Keratinocyte (primary cell): ENCODE data around the gene TAOK1. TPM values are rescaled to one million over a fixed set of nuclear protein-coding genes. Genes with fewer than 3 reads are reported as not detected.
A peak's percentile ranks its signal among the peaks of the same experiment; 100 is the strongest.

Experiments
- DNase-seq: peaks from one replicate; pipeline ENCODE4 v3.0.0-alpha.2; 2011; ENCODE audit warnings: low read depth, missing footprints, low spot score
- FAIRE-seq: peaks from 2 replicates; lab custom pipeline; 2011; peaks lifted over from hg19 to GRCh38; lab: Jason Lieb, UNC
- H2AFZ ChIP-seq: 2 replicates; pipeline ENCODE4 v1.6.0; 2012; ENCODE audit warnings: low read length, control low read depth, inconsistent platforms; ENCODE audit not compliant: control insufficient read depth
- H3K27ac ChIP-seq: 2 replicates; pipeline ENCODE4 v1.5.1; 2011; ENCODE audit warnings: low read length; ENCODE audit not compliant: control insufficient read depth, insufficient read depth
- H3K27me3 ChIP-seq: 3 replicates; pipeline ENCODE4 v1.6.0; 2011; ENCODE audit warnings: low read length; ENCODE audit not compliant: control insufficient read depth, insufficient read depth; ENCODE audit errors: extremely low read depth
- H3K36me3 ChIP-seq, 2 experiments: 2 replicates in 1 of 2; 3 replicates in 1 of 2; pipeline ENCODE4 v1.5.1; 2011; ENCODE audit warnings: low read length in 2 of 2, mild to moderate bottlenecking in 1 of 2; ENCODE audit not compliant: control insufficient read depth in 2 of 2, insufficient read depth in 2 of 2; ENCODE audit errors: extremely low read depth in 1 of 2
- H3K4me1 ChIP-seq: 3 replicates; pipeline ENCODE4 v1.5.1; 2011; ENCODE audit warnings: low read length; ENCODE audit not compliant: control insufficient read depth, insufficient read depth; ENCODE audit errors: extremely low read depth
- H3K4me2 ChIP-seq: 3 replicates; pipeline ENCODE4 v1.6.0; 2011; ENCODE audit warnings: low read depth, low read length; ENCODE audit not compliant: control insufficient read depth, insufficient read depth; ENCODE audit errors: extremely low read depth
- H3K4me3 ChIP-seq, 3 experiments: fragments of 200-600 bp in 1 of 3; sonication (generic) in 1 of 3; 2 replicates in 2 of 3; 3 replicates in 1 of 3; pipeline ENCODE4 v1.5.1; 2011 to 2016; ENCODE audit warnings: low read length in 3 of 3, mild to moderate bottlenecking in 3 of 3, control low read depth in 2 of 3, inconsistent platforms in 1 of 3, low read depth in 1 of 3, mixed read lengths in 1 of 3, mixed run types in 1 of 3, moderate library complexity in 1 of 3; ENCODE audit not compliant: control insufficient read depth in 2 of 3, insufficient read depth in 2 of 3; ENCODE audit errors: extremely low read depth in 1 of 3
- H3K79me2 ChIP-seq: 2 replicates; pipeline ENCODE4 v1.6.0; 2012; ENCODE audit warnings: low read length; ENCODE audit not compliant: control insufficient read depth, insufficient read depth
- H3K9ac ChIP-seq: 3 replicates; pipeline ENCODE4 v1.6.0; 2011; ENCODE audit warnings: low read length; ENCODE audit not compliant: control insufficient read depth, insufficient read depth; ENCODE audit errors: extremely low read depth
- H3K9me1 ChIP-seq: 3 replicates; pipeline ENCODE4 v1.6.0; 2011; ENCODE audit warnings: low read length; ENCODE audit not compliant: control insufficient read depth, insufficient read depth; ENCODE audit errors: extremely low read depth
- H3K9me3 ChIP-seq: 2 replicates; pipeline ENCODE4 v1.5.1; 2012; ENCODE audit warnings: low read depth, low read length; ENCODE audit not compliant: control insufficient read depth
- H4K20me1 ChIP-seq: 3 replicates; pipeline ENCODE4 v1.6.0; 2011; ENCODE audit warnings: low read length; ENCODE audit not compliant: control insufficient read depth, insufficient read depth; ENCODE audit errors: extremely low read depth
- EZH2 ChIP-seq: IDR thresholded peaks from one replicate; pipeline ENCODE4 v1.6.1; 2012; ENCODE audit warnings: inconsistent platforms, mild to moderate bottlenecking, low read length, moderate library complexity
- dilution Hi-C: fragments of 300-500 bp; cut with MboI; formaldehyde crosslinking; loops from one replicate; pipeline ENCODE4 v1.7.0; 2020; ENCODE audit warnings: low sequenced_read_pairs; ENCODE audit not compliant: extremely low pct_ligation_motif_present
- polyA plus RNA-seq, 5 experiments: library from polyadenylated mRNA; depleted of rRNA in 3 of 5; stranded (reverse) in 3 of 5; stranded (forward) in 1 of 5; unstranded in 1 of 5; fragments of >200 nt; gene quantifications; 1 replicate in 1 of 5; 2 replicates in 3 of 5; 3 replicates in 1 of 5; pipeline versions ENCODE4 v1.2.1 to v1.2.3, GENCODE V29; 2011 to 2012; ENCODE audit warnings: missing spikeins in 2 of 5, low read depth in 1 of 5, low replicate concordance in 1 of 5
- TF ChIP-seq, protein P1 (sequence below), 3 experiments: IDR thresholded peaks in 1 of 3; conservative IDR thresholded peaks in 1 of 3; optimal IDR thresholded peaks in 1 of 3; 2 replicates in 2 of 3; 3 replicates in 1 of 3; pipeline versions ENCODE3 to v1.5.1; 2011; ENCODE audit warnings: low read length in 3 of 3, mild to moderate bottlenecking in 3 of 3, moderate library complexity in 2 of 3, control low read depth in 1 of 3, inconsistent platforms in 1 of 3; ENCODE audit not compliant: insufficient read depth in 2 of 3; ENCODE audit errors: extremely low read depth in 1 of 3

Gene TAOK1
- polyA plus RNA-seq, 1 donor (not counting 4 experiments of a cell fraction or from before 2014, with no cell fraction given) = 26.7 TPM

DNA sequence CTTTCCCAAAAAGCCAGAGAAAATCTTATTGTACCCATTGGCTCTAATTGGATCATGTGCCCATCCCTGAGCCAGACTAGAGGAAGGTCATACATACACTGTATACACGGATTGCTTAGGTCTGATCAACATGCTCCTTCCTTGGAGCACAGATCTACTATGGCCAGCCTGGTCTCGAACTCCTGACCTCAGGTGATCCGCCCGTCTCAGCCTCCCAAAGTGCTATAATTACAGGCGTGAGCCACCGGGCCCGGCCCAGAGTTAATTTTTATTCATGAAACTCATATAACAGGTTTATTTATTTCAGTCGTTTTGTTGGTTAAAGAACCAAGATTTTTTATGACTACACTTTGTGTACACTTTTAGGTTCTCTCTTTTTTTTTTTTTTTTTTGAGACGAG lies 1.2 kb upstream of the TAOK1 start:
- dilution Hi-C loops = no loop called here
- peaks cover 31% of the 10 kb centered on the region for H3K79me2 ChIP-seq
- H4K20me1 ChIP-seq = peaks cover 2% of the 10 kb centered on the region
- no peaks in the 10 kb centered on the region for H3K9me3 ChIP-seq
- H3K27me3 ChIP-seq = no peaks in the 10 kb centered on the region
- H3K9ac ChIP-seq = no peak overlapping the region
- H2AFZ ChIP-seq = no peak overlapping the region
- FAIRE-seq (no peak), DNase-seq (no peak)
- H3K27ac ChIP-seq = no peak overlapping the region
- no peak overlapping the region for H3K4me2 ChIP-seq
- H3K4me3 ChIP-seq = no peak overlapping the region
- TF ChIP-seq, protein P1, sequence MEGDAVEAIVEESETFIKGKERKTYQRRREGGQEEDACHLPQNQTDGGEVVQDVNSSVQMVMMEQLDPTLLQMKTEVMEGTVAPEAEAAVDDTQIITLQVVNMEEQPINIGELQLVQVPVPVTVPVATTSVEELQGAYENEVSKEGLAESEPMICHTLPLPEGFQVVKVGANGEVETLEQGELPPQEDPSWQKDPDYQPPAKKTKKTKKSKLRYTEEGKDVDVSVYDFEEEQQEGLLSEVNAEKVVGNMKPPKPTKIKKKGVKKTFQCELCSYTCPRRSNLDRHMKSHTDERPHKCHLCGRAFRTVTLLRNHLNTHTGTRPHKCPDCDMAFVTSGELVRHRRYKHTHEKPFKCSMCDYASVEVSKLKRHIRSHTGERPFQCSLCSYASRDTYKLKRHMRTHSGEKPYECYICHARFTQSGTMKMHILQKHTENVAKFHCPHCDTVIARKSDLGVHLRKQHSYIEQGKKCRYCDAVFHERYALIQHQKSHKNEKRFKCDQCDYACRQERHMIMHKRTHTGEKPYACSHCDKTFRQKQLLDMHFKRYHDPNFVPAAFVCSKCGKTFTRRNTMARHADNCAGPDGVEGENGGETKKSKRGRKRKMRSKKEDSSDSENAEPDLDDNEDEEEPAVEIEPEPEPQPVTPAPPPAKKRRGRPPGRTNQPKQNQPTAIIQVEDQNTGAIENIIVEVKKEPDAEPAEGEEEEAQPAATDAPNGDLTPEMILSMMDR (optimal IDR thresholded peaks at IDR 0.05 in 1 of 3, IDR thresholded peaks at IDR 0.05 in 1 of 3, conservative IDR thresholded peaks at IDR 0.05 in 1 of 3; ENCODE audit: extremely low read depth in 1 of 3, insufficient read depth in 2 of 3, low read length in 3 of 3) = no peak
- no peak for TF ChIP-seq EZH2
- no peaks in the 10 kb centered on the region for H3K36me3 ChIP-seq
- H3K9me1 ChIP-seq = no peaks in the 10 kb centered on the region
- peaks cover 33% of the 10 kb centered on the region for H3K4me1 ChIP-seq

DNA sequence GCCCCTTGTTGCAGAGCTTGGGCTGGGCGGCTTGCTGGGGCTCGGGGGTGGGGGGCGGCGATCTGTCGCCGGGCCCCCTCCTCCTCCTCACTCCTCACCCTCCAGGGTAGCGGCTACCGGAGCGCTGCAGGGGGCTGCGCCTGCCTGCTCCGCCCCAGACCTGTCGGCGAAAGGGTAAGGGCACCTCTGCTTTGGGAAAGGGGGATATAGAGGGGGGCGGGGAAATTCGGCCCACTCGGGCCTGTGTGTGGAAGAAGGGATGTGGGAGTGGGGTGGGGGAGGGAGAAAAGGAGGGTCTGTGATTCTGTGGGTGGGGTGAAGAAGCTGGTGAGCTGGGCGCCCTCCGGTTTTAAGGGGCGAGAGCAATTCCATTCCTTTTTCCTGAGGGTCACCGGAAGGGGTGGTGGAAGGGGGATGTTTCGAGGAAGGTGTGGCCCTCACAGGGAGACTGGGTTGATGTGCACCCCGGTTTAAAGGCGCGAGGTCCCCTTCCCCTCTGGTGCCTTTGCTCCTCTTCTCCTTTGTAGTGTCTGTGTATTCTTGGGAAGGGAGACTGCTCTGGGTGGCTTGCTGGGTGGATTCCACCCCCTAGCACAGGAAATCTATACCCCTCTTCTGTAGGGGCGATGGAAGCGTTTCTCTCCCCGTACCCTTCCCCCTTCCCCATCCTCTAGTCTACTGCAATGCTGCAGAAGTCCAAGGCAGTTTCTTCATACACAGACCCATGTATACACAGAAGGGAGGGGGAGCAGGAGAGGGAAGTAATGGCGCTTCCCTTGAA lies 878 bp downstream of the TAOK1 start:
- Histone ChIP-seq H3K9ac (peak overlapping the region; percentile 95), H3K27ac (peak overlapping the region; percentile 72), H3K4me1 (peaks cover 24% of the 10 kb centered on the region), H3K4me2 (peak overlapping the region; percentile 85), H3K36me3 (no peaks in the 10 kb centered on the region), H2AFZ (peak overlapping the region; percentile 24), H3K79me2 (peaks cover 52% of the 10 kb centered on the region), H3K4me3 (peak overlapping the region; percentile 77 to 95 (median 93)), H3K27me3 (no peaks in the 10 kb centered on the region), H4K20me1 (peaks cover 2% of the 10 kb centered on the region), H3K9me1 (no peaks in the 10 kb centered on the region), H3K9me3 (no peaks in the 10 kb centered on the region)
- DNase-seq (no peak), FAIRE-seq (peak; percentile 62)
- dilution Hi-C loops = no loop called here
- no peak for TF ChIP-seq EZH2
- TF ChIP-seq, protein P1 (optimal IDR thresholded peaks at IDR 0.05 in 1 of 3, IDR thresholded peaks at IDR 0.05 in 1 of 3, conservative IDR thresholded peaks at IDR 0.05 in 1 of 3; ENCODE audit: extremely low read depth in 1 of 3, insufficient read depth in 2 of 3, low read length in 3 of 3) = no peak
